ENCODE data around the gene RAB5B.

DNA sequence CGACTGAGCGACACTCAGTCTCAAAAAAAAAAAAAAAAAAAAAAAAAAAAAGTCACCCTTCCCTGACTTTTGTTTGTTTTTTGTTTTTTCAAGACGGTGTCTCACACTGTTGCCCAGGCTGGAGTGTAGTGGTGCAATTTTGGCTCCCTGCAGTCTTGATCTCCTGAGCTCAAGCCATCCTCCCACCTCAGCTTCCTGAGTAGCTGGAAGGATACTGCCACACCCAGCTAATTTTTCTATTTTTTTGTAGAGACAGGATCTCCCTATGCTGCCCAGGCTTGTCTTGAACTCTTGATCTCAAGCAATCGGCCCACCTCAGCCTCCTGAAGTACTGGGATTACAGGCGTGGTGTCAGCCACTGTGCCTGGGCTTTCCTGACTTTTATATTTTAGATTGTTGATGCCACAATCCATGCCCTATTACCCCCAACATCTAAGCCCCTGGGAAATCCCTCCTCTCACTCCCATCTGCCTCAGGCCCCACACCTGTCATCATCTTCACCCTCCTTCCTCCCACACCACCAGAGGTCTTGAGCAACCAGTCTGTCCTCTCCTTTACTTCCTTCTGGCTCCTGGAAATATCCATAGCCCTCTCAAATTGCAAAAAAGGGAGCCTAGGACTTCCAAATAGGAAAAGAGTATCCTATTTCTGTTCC, 54.8 kb downstream of the RAB5B start:
- TF ChIP-seq, protein P1, sequence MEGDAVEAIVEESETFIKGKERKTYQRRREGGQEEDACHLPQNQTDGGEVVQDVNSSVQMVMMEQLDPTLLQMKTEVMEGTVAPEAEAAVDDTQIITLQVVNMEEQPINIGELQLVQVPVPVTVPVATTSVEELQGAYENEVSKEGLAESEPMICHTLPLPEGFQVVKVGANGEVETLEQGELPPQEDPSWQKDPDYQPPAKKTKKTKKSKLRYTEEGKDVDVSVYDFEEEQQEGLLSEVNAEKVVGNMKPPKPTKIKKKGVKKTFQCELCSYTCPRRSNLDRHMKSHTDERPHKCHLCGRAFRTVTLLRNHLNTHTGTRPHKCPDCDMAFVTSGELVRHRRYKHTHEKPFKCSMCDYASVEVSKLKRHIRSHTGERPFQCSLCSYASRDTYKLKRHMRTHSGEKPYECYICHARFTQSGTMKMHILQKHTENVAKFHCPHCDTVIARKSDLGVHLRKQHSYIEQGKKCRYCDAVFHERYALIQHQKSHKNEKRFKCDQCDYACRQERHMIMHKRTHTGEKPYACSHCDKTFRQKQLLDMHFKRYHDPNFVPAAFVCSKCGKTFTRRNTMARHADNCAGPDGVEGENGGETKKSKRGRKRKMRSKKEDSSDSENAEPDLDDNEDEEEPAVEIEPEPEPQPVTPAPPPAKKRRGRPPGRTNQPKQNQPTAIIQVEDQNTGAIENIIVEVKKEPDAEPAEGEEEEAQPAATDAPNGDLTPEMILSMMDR (conservative IDR thresholded peaks at IDR 0.05; ENCODE audit: low read depth, low read length), result no peak
- no peak for TF ChIP-seq EZH2 (IDR thresholded peaks at IDR 0.05; ENCODE audit: borderline replicate concordance, low read depth, low read length, poor library complexity, severe bottlenecking)

All from A673 (cell line).